PFSK-1 (cell line): ENCODE data around the gene LDLR.

ENCODE experiments used
- FOXP2 ChIP-seq: optimal IDR thresholded peaks from 2 replicates; pipeline ENCODE3; 2011; ENCODE audit warnings: borderline replicate concordance, control low read depth, inconsistent platforms; ENCODE audit not compliant: insufficient read depth; ENCODE audit errors: extremely low read length, extremely low read depth
- POLR2AphosphoS5 ChIP-seq: IDR thresholded peaks from 2 replicates; pipeline ENCODE4 v1.6.1; 2012; ENCODE audit warnings: low read depth, mild to moderate bottlenecking, control low read depth, low read length, moderate library complexity
- REST ChIP-seq, 2 experiments: IDR thresholded peaks; 2 replicates each; pipeline versions ENCODE4 v1.6.1 to v1.8.0; 2011 to 2012; ENCODE audit warnings: low read depth in 2 of 2, low read length in 2 of 2, control low read depth in 1 of 2, inconsistent platforms in 1 of 2, mild to moderate bottlenecking in 1 of 2, moderate library complexity in 1 of 2; ENCODE audit not compliant: insufficient read depth in 1 of 2
- SIN3A ChIP-seq: IDR thresholded peaks from 2 replicates; pipeline ENCODE4 v1.6.1; 2012; ENCODE audit warnings: mild to moderate bottlenecking, low read length, moderate library complexity, borderline replicate concordance; ENCODE audit not compliant: insufficient read depth
- TAF1 ChIP-seq: IDR thresholded peaks from 2 replicates; pipeline ENCODE4 v1.6.1; 2012; ENCODE audit warnings: low read length, control low read depth, borderline replicate concordance; ENCODE audit not compliant: insufficient read depth

LDLR gene

GRCh38 chr19:11054200-11054599 is 35.1 kb upstream of the LDLR start:
- no peak for TF ChIP-seq FOXP2
- TF ChIP-seq SIN3A, result no peak
- TF ChIP-seq REST (IDR thresholded peaks at IDR 0.05; ENCODE audit: insufficient read depth in 1 of 2, low read depth in 2 of 2, low read length in 2 of 2), result no peak
- TF ChIP-seq TAF1, result no peak
- no peak for TF ChIP-seq POLR2AphosphoS5

GRCh38 chr19:11054628-11055027 is 34.6 kb upstream of the LDLR start:
- TF ChIP-seq SIN3A, result no peak
- no peak for TF ChIP-seq POLR2AphosphoS5
- no peak for TF ChIP-seq TAF1
- TF ChIP-seq REST (IDR thresholded peaks at IDR 0.05; ENCODE audit: insufficient read depth in 1 of 2, low read depth in 2 of 2, low read length in 2 of 2), result no peak
- no peak for TF ChIP-seq FOXP2

GRCh38 chr19:11058246-11059030 is 30.8 kb upstream of the LDLR start:
- TF ChIP-seq FOXP2 (no peak), POLR2AphosphoS5 (no peak), SIN3A (no peak)

GRCh38 chr19:11059511-11060358 is 29.5 kb upstream of the LDLR start:
- TF ChIP-seq TAF1, result no peak
- TF ChIP-seq POLR2AphosphoS5, result no peak
- no peak for TF ChIP-seq REST (IDR thresholded peaks at IDR 0.05; ENCODE audit: insufficient read depth in 1 of 2, low read depth in 2 of 2, low read length in 2 of 2)
- TF ChIP-seq FOXP2, result no peak
- no peak for TF ChIP-seq SIN3A

- no peak for TF ChIP-seq POLR2AphosphoS5
- no peak for TF ChIP-seq REST (IDR thresholded peaks at IDR 0.05; ENCODE audit: insufficient read depth in 1 of 2, low read depth in 2 of 2, low read length in 2 of 2)
- no peak for TF ChIP-seq TAF1
- TF ChIP-seq FOXP2, result no peak
- TF ChIP-seq SIN3A, result no peak
Observed at GRCh38 chr19:11061952-11062351, 27.3 kb upstream of the LDLR start.
